WTC11 (cell line): Measurements from ENCODE around the gene NEDD4L.

Experiments used
- ATF6 ChIP-seq: sonication (generic); formaldehyde crosslinking; IDR thresholded peaks from 2 replicates; pipeline ENCODE4 v1.8.1; 2023; ENCODE audit warnings: mild to moderate bottlenecking, missing genetic modification reagents
- CTCF ChIP-seq: fragments of 200-600 bp; IDR thresholded peaks from 2 replicates; pipeline ENCODE4 v1.8.0; 2022; ENCODE audit warnings: antibody characterized with exemption
- KAT7 ChIP-seq: sonication (generic); formaldehyde crosslinking; IDR thresholded peaks from 2 replicates; pipeline ENCODE4 v1.8.1; 2023; ENCODE audit warnings: missing genetic modification reagents, mild to moderate bottlenecking, borderline replicate concordance
- PREB ChIP-seq: sonication (generic); formaldehyde crosslinking; IDR thresholded peaks from 2 replicates; pipeline ENCODE4 v1.8.1; 2022; ENCODE audit warnings: mild to moderate bottlenecking, missing genetic modification reagents, moderate library complexity, borderline replicate concordance
- SMAD4 ChIP-seq: sonication (generic); formaldehyde crosslinking; IDR thresholded peaks from 2 replicates; pipeline ENCODE4 v1.8.0; 2022; ENCODE audit warnings: mild to moderate bottlenecking, missing genetic modification reagents
- ZNF121 ChIP-seq: sonication (generic); formaldehyde crosslinking; IDR thresholded peaks from 2 replicates; pipeline ENCODE4 v1.8.0; 2023; ENCODE audit warnings: missing genetic modification reagents
- ZNF138 ChIP-seq: sonication (generic); formaldehyde crosslinking; conservative IDR thresholded peaks from 2 replicates; pipeline ENCODE4 v1.8.1; 2022; ENCODE audit warnings: mild to moderate bottlenecking, moderate library complexity, missing genetic modification reagents
- ZNF416 ChIP-seq: fragments of 250-450 bp; sonication (Bioruptor Pico); IDR thresholded peaks from 2 replicates; pipeline ENCODE4 v1.9.0; 2021; ENCODE audit warnings: mild to moderate bottlenecking, inconsistent platforms

- TF ChIP-seq CTCF (no peak), ATF6 (CRISPR knock-in tag) (no peak), SMAD4 (CRISPR knock-in tag) (no peak), ZNF138 (CRISPR knock-in tag) (no peak), KAT7 (CRISPR knock-in tag) (no peak), PREB (no peak), ZNF121 (CRISPR knock-in tag) (no peak), ZNF416 (CRISPR knock-in tag) (no peak)
These were observed 18.3 kb upstream of the NEDD4L start for GRCh38 chr18:58025733-58026132.
